ENCODE results near the gene CNPY3. TPM values are rescaled to one million over a fixed set of nuclear protein-coding genes. Genes with fewer than 3 reads are reported as not detected.

The CNPY3 gene
- total and polyA plus RNA-seq, 2 of the 13 experiments (the other 11 are each of a cell fraction or from before 2014, with no cell fraction given), result 42.3 to 60.2 TPM

- Histone ChIP-seq H3K4me1 (ENCODE audit: insufficient read depth, low read length) (peaks cover 44% of the 10 kb centered on the region), H3K4me2 (ENCODE audit: low read depth, low read length) (peak within 1 kb of the TSS; percentile 97), H2AFZ (ENCODE audit: low read length) (peak within 1 kb of the TSS; percentile 85), H3K27ac (ENCODE audit: extremely low read length, insufficient read depth, low read length) (peak within 1 kb of the TSS; percentile 73), H3K79me2 (ENCODE audit: insufficient read depth, low read length) (peaks cover 10% of the 10 kb centered on the region), H4K20me1 (ENCODE audit: insufficient read depth, low read length) (no peaks in the 10 kb centered on the region), H3K9ac (ENCODE audit: insufficient read depth, low read depth, low read length) (peak within 1 kb of the TSS; percentile 87), H3K27me3 (ENCODE audit: control insufficient read depth in 1 of 2, insufficient read depth in 2 of 2, low read length in 2 of 2) (no peaks in the 10 kb centered on the region; a peak in 1 of 5 replicates), H3K4me3 (replicated peaks in 1 of 3; ENCODE audit: insufficient read depth in 1 of 3, low read depth in 2 of 3, low read length in 3 of 3) (peak within 1 kb of the TSS; percentile 79 to 96 (median 95)), H3K9me3 (ENCODE audit: low read length) (no peaks in the 10 kb centered on the region), H3K36me3 (replicated peaks in 1 of 2; ENCODE audit: control insufficient read depth in 1 of 2, insufficient read depth in 2 of 2, low read length in 2 of 2) (no peaks in the 10 kb centered on the region)
- BruUV-seq (replicated peaks), result no TSS peak
- ATAC-seq (peak; percentile 91), FAIRE-seq (peak; percentile 56), DNase-seq (ENCODE audit: low spot score) (peak; percentile 90)
- 0% methylated on average over 28 of the region's 59 CpGs for WGBS (ENCODE audit: low lambda C conversion rate)
- intact Hi-C loops (cut with micrococcal nuclease; ENCODE audit: unreplicated experiment), result loop anchor here (2.0 kb wide), 1 partner anchor 78 kb away; no protein-coding TSS in a partner anchor
- CTCF ChIA-PET (ENCODE audit: low intra/inter-chr PET ratio, low total read pairs), result no interaction called here
- in situ Hi-C loops (cut with HindIII; ENCODE audit: extremely low pct_ligation_motif_present, low pct_unique_long_range_greater_than_20kb), result no loop called here
- POLR2A ChIA-PET, result interaction anchor here (0.6 to 3.8 kb wide), 31 partner anchors 9 to 596 kb away, joined by 3 to 52 read pairs (median 7); partner anchors contain the start of genes BICRAL, CNPY3, CUL7 and CUL9
- TF ChIP-seq, protein P1, sequence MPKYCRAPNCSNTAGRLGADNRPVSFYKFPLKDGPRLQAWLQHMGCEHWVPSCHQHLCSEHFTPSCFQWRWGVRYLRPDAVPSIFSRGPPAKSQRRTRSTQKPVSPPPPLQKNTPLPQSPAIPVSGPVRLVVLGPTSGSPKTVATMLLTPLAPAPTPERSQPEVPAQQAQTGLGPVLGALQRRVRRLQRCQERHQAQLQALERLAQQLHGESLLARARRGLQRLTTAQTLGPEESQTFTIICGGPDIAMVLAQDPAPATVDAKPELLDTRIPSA (CRISPR knock-in tag; IDR thresholded peaks at IDR 0.05; ENCODE audit: borderline replicate concordance), result 0 out of 2 replicates have a peak, but pooled peaks have one; percentile 74
- peak; percentile 66; the same call in 1 of the 2 replicates for TF ChIP-seq RELA (CRISPR knock-in tag; IDR thresholded peaks at IDR 0.05)
- TF ChIP-seq, protein P2, sequence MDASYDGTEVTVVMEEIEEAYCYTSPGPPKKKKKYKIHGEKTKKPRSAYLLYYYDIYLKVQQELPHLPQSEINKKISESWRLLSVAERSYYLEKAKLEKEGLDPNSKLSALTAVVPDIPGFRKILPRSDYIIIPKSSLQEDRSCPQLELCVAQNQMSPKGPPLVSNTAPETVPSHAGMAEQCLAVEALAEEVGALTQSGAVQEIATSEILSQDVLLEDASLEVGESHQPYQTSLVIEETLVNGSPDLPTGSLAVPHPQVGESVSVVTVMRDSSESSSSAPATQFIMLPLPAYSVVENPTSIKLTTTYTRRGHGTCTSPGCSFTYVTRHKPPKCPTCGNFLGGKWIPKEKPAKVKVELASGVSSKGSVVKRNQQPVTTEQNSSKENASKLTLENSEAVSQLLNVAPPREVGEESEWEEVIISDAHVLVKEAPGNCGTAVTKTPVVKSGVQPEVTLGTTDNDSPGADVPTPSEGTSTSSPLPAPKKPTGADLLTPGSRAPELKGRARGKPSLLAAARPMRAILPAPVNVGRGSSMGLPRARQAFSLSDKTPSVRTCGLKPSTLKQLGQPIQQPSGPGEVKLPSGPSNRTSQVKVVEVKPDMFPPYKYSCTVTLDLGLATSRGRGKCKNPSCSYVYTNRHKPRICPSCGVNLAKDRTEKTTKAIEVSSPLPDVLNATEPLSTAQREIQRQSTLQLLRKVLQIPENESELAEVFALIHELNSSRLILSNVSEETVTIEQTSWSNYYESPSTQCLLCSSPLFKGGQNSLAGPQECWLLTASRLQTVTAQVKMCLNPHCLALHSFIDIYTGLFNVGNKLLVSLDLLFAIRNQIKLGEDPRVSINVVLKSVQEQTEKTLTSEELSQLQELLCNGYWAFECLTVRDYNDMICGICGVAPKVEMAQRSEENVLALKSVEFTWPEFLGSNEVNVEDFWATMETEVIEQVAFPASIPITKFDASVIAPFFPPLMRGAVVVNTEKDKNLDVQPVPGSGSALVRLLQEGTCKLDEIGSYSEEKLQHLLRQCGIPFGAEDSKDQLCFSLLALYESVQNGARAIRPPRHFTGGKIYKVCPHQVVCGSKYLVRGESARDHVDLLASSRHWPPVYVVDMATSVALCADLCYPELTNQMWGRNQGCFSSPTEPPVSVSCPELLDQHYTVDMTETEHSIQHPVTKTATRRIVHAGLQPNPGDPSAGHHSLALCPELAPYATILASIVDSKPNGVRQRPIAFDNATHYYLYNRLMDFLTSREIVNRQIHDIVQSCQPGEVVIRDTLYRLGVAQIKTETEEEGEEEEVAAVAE (CRISPR knock-in tag; IDR thresholded peaks at IDR 0.05; ENCODE audit: borderline replicate concordance), result peak; percentile 70; the same call in 1 of the 2 replicates
- TF ChIP-seq, protein P3, sequence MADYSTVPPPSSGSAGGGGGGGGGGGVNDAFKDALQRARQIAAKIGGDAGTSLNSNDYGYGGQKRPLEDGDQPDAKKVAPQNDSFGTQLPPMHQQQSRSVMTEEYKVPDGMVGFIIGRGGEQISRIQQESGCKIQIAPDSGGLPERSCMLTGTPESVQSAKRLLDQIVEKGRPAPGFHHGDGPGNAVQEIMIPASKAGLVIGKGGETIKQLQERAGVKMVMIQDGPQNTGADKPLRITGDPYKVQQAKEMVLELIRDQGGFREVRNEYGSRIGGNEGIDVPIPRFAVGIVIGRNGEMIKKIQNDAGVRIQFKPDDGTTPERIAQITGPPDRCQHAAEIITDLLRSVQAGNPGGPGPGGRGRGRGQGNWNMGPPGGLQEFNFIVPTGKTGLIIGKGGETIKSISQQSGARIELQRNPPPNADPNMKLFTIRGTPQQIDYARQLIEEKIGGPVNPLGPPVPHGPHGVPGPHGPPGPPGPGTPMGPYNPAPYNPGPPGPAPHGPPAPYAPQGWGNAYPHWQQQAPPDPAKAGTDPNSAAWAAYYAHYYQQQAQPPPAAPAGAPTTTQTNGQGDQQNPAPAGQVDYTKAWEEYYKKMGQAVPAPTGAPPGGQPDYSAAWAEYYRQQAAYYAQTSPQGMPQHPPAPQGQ (CRISPR knock-in tag; IDR thresholded peaks at IDR 0.05; ENCODE audit: borderline replicate concordance), result no peak
- no peak for TF ChIP-seq HHEX (CRISPR knock-in tag; IDR thresholded peaks at IDR 0.05)
- TF ChIP-seq ATRX (CRISPR knock-in tag; IDR thresholded peaks at IDR 0.05; ENCODE audit: borderline replicate concordance), result no peak
- 0 out of 2 replicates have a peak, but pooled peaks have one; percentile 6 for TF ChIP-seq SNAPC5 (CRISPR knock-in tag; IDR thresholded peaks at IDR 0.05; ENCODE audit: borderline replicate concordance)
- peak; percentile 84 for TF ChIP-seq TGIF2 (CRISPR knock-in tag; IDR thresholded peaks at IDR 0.05)
- TF ChIP-seq ZC3H13 (CRISPR knock-in tag; IDR thresholded peaks at IDR 0.05), result peak; percentile 14; the same call in 1 of the 2 replicates
- peak; percentile 74 for TF ChIP-seq ZNF770 (CRISPR knock-in tag; IDR thresholded peaks at IDR 0.05)
- TF ChIP-seq, protein P4, sequence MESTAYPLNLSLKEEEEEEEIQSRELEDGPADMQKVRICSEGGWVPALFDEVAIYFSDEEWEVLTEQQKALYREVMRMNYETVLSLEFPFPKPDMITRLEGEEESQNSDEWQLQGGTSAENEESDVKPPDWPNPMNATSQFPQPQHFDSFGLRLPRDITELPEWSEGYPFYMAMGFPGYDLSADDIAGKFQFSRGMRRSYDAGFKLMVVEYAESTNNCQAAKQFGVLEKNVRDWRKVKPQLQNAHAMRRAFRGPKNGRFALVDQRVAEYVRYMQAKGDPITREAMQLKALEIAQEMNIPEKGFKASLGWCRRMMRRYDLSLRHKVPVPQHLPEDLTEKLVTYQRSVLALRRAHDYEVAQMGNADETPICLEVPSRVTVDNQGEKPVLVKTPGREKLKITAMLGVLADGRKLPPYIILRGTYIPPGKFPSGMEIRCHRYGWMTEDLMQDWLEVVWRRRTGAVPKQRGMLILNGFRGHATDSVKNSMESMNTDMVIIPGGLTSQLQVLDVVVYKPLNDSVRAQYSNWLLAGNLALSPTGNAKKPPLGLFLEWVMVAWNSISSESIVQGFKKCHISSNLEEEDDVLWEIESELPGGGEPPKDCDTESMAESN (CRISPR knock-in tag; conservative IDR thresholded peaks at IDR 0.05), result no peak
Observed at GRCh38 chr6:42978839-42979522, 49.7 kb downstream of the CNPY3 start, which contains the start of gene PEX6. TSS of gene PEX6 (minus strand) at chr6:42979181. CDS start at chr6:42979150, 31 bp downstream.
